Subcutaneous preadipocyte (primary cell): ENCODE data around the gene ZNF512B. TPM values are rescaled to one million over a fixed set of nuclear protein-coding genes. Genes with fewer than 3 reads are reported as not detected.
A peak's percentile ranks its signal among the peaks of the same experiment; 100 is the strongest.

Experiments used
- small RNA-seq: library from RNA; depleted of rRNA; stranded (forward); fragments of <200 nt; gene quantifications from one replicate; pipeline ENCODE3, GENCODE V24; 2012
- total RNA-seq: library from RNA; depleted of rRNA; stranded (reverse); fragments of >200 nt; gene quantifications from 2 replicates; pipeline ENCODE4 v1.2.3, GENCODE V29; 2012

ZNF512B gene
- total RNA-seq = 8.1 and 8.8 TPM in 2 replicates

GRCh38 chr20:63969838-63970713 lies at the start of gene ZNF512B:
TSS of gene ZNF512B (minus strand) at chr20:63969930. CDS start at chr20:63967950, 1,980 bp downstream.

GRCh38 chr20:63980806-63981728 lies 11.3 kb upstream of the ZNF512B start, which contains the start of gene PRPF6:
TSS of gene PRPF6 (plus strand) at chr20:63981132. CDS start at chr20:63981246, 114 bp downstream.

GRCh38 chr20:63979557-63980316 lies 10.0 kb upstream of the ZNF512B start, which contains the start of gene SAMD10:
TSS of gene SAMD10 (minus strand) at chr20:63979642. CDS start at chr20:63979467, 175 bp downstream.

GRCh38 chr20:63955827-63956663 lies 13.7 kb downstream of the ZNF512B start, which contains the start of gene UCKL1:
TSS of gene UCKL1 (minus strand) at chr20:63956416. CDS start at chr20:63956372, 44 bp downstream.

Small RNAs within 50 kb of the gene (small RNA-seq; reads per million reads assigned to genes)
- gene MIR647 = not detected
- not detected for gene MIR941-2
- not detected for gene MIR941-4
- gene MIR941-5 = not detected
- gene RNU1-134P = 2.2 reads per million, percentile 82 among the genes with 10 or more reads in this experiment

Other genes with a start within 250 kb of the ZNF512B start
- gene LIME1, start 233.3 kb downstream of the ZNF512B start, total RNA-seq = 2.2 and 2.9 TPM in 2 replicates
- gene SLC2A4RG, start 230.2 kb downstream of the ZNF512B start, total RNA-seq = 22.0 and 34.0 TPM in 2 replicates
- under 0.01 and 0.98 TPM in 2 replicates for gene ZBTB46, start 138.7 kb downstream of the ZNF512B start, total RNA-seq
- gene ABHD16B, start 108.4 kb downstream of the ZNF512B start, total RNA-seq = not detected in 2 replicates
- 98.8 and 103 TPM in 2 replicates for gene TPD52L2, start 104.7 kb downstream of the ZNF512B start, total RNA-seq
- 31.2 and 45.4 TPM in 2 replicates for gene DNAJC5, start 74.8 kb downstream of the ZNF512B start, total RNA-seq
- gene UCKL1, start 13.5 kb downstream of the ZNF512B start, total RNA-seq = 22.3 and 26.1 TPM in 2 replicates
- gene SAMD10, start 9.7 kb upstream of the ZNF512B start, total RNA-seq = 0.37 and 1.8 TPM in 2 replicates
- gene PRPF6, start 11.2 kb upstream of the ZNF512B start, total RNA-seq = 52.9 and 57.7 TPM in 2 replicates
- gene C20orf204, start 66.3 kb upstream of the ZNF512B start, total RNA-seq = 0.73 and 0.98 TPM in 2 replicates
- not detected in 2 replicates for gene SOX18, start 79.7 kb upstream of the ZNF512B start, total RNA-seq
- 6.5 and 13.2 TPM in 2 replicates for gene TCEA2, start 93.3 kb upstream of the ZNF512B start, total RNA-seq
- gene RGS19, start 109.6 kb upstream of the ZNF512B start, total RNA-seq = 5.5 and 9.0 TPM in 2 replicates
- gene OPRL1, start 110.2 kb upstream of the ZNF512B start, total RNA-seq = 0.20 and 0.37 TPM in 2 replicates
- gene LKAAEAR1, start 114.5 kb upstream of the ZNF512B start, total RNA-seq = 0.20 TPM in 1 of 2 replicates, not detected in the other
- not detected in 2 replicates for gene NPBWR2, start 137.6 kb upstream of the ZNF512B start, total RNA-seq
- not detected in 2 replicates for gene MYT1, start 194.5 kb upstream of the ZNF512B start, total RNA-seq